ENCODE results near the gene ADARB1. TPM values are rescaled to one million over a fixed set of nuclear protein-coding genes. Genes with fewer than 3 reads are reported as not detected.

Gene ADARB1
- total and polyA plus RNA-seq, 2 of the 4 experiments (the other 2 are of a cell fraction) = 39.8 to 47.3 TPM

DNA sequence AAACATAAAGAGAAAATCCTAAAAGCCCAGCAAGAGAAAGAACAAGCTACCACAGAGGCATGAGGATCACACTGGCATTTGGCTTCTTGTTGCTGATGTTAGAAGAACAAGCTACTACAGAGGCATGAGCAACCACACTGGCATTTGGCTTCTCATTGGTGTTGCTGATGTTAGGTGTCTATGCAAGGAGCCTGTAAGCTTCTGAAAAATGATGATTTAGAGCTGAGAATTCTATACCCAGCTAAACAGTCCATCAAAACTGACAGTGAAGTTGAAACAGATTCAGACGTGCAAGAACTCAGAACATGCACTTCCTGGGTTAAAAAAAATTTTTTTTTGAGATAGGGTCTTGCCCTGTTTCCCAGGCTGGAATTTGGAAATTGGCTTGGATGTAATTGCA lies 37.8 kb upstream of the ADARB1 start:
- Histone ChIP-seq H2BK5ac (ENCODE audit: low read depth, low read length, poor library complexity, severe bottlenecking) (no peak overlapping the region), H3K79me1 (ENCODE audit: low read depth in 1 of 2, low read length in 2 of 2) (peaks cover 0 to 2% of the 10 kb centered on the region in 2 experiments; a peak in 2 of 4 replicates), H4K91ac (ENCODE audit: insufficient read depth, low read depth, low read length) (no peak overlapping the region), H2BK15ac (ENCODE audit: low read depth, low read length) (no peak overlapping the region), H4K5ac (ENCODE audit: low read depth, low read length) (no peak overlapping the region), H4K20me1 (ENCODE audit: insufficient read depth, low read length) (no peaks in the 10 kb centered on the region; the same call in 1 of the 2 replicates), H3K4me2 (ENCODE audit: low read depth, low read length) (no peak overlapping the region), H3K36me3 (ENCODE audit: control insufficient read depth, insufficient read depth, low read length) (no peaks in the 10 kb centered on the region), H3K18ac (ENCODE audit: low read depth, low read length) (no peak overlapping the region), H3K9me1 (ENCODE audit: insufficient read depth, low read length) (peaks cover 5% of the 10 kb centered on the region), H2AK9ac (replicated peaks; ENCODE audit: low read depth, low read length, poor library complexity) (no peak overlapping the region), H3K14ac (replicated peaks; ENCODE audit: low read depth, low read length) (no peak overlapping the region; the same call in 1 of the 2 replicates), H2BK20ac (ENCODE audit: low read depth, low read length) (no peak overlapping the region; the same call in 1 of the 2 replicates), H2AK5ac (ENCODE audit: low read depth, low read length) (peak overlapping the region; percentile 21; the same call in 1 of the 2 replicates), H3K9me3 (ENCODE audit: control insufficient read depth, insufficient read depth, low read length) (peaks cover 5% of the 10 kb centered on the region; the same call in 1 of the 2 replicates), H4K8ac (ENCODE audit: low read depth in 2 of 2, low read length in 2 of 2) (no peak overlapping the region), H3K4ac (ENCODE audit: low read depth, low read length) (no peak overlapping the region), H3K56ac (ENCODE audit: extremely low read depth, insufficient read depth, low read length) (no peak overlapping the region), H3K27ac (ENCODE audit: insufficient read depth, low read length) (no peak overlapping the region), H3K4me1 (ENCODE audit: control insufficient read depth, insufficient read depth, low read length) (peaks cover 32% of the 10 kb centered on the region), H2AFZ (replicated peaks; ENCODE audit: low read length, poor library complexity) (no peak overlapping the region), H2BK120ac (ENCODE audit: low read depth, low read length) (peak overlapping the region; percentile 8; the same call in 1 of the 2 replicates), H3K27me3 (ENCODE audit: control insufficient read depth, insufficient read depth, low read length) (no peaks in the 10 kb centered on the region), H3K9ac (ENCODE audit: low read depth, low read length) (no peak overlapping the region), H3K4me3 (ENCODE audit: insufficient read depth, low read depth, low read length) (no peak overlapping the region), H3K23ac (ENCODE audit: low read depth, low read length) (no peak overlapping the region)
- intact Hi-C loops (cut with micrococcal nuclease) (no loop called here), in situ Hi-C loops (cut with MboI; ENCODE audit: low sequenced_read_pairs) (no loop called here), dilution Hi-C loops (cut with HindIII; ENCODE audit: low sequenced_read_pairs, unreplicated experiment) (no loop called here)
- ChIA-PET POLR2A (ENCODE audit: unreplicated experiment) (no interaction called here), CTCF (no interaction called here)
- ATAC-seq (ENCODE audit: low read depth) = no peak
- no TSS peak for BruUV-seq (replicated peaks)
- no CpG with 5 or more reads among the region's 1 CpG for WGBS, 2 experiments (ENCODE audit: extremely low coverage in 2 of 2, insufficient read length in 1 of 2)
- TF ChIP-seq, protein P1, sequence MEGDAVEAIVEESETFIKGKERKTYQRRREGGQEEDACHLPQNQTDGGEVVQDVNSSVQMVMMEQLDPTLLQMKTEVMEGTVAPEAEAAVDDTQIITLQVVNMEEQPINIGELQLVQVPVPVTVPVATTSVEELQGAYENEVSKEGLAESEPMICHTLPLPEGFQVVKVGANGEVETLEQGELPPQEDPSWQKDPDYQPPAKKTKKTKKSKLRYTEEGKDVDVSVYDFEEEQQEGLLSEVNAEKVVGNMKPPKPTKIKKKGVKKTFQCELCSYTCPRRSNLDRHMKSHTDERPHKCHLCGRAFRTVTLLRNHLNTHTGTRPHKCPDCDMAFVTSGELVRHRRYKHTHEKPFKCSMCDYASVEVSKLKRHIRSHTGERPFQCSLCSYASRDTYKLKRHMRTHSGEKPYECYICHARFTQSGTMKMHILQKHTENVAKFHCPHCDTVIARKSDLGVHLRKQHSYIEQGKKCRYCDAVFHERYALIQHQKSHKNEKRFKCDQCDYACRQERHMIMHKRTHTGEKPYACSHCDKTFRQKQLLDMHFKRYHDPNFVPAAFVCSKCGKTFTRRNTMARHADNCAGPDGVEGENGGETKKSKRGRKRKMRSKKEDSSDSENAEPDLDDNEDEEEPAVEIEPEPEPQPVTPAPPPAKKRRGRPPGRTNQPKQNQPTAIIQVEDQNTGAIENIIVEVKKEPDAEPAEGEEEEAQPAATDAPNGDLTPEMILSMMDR (conservative IDR thresholded peaks at IDR 0.05; ENCODE audit: low read depth, low read length) = no peak
- no peak for TF ChIP-seq MXI1 (IDR thresholded peaks at IDR 0.05; ENCODE audit: borderline replicate concordance, low read depth, low read length)
- no peak for TF ChIP-seq RAD21 (IDR thresholded peaks at IDR 0.05; ENCODE audit: low read length)
- TF ChIP-seq CEBPB (IDR thresholded peaks at IDR 0.05; ENCODE audit: low read depth, low read length) = no peak
- TF ChIP-seq RFX5 (IDR thresholded peaks at IDR 0.05; ENCODE audit: low read depth, low read length) = no peak
- no peak for TF ChIP-seq MAFK (IDR thresholded peaks at IDR 0.05; ENCODE audit: low read depth, low read length)
- TF ChIP-seq NFE2L2 (IDR thresholded peaks at IDR 0.05; ENCODE audit: low read depth, low read length) = no peak
- TF ChIP-seq CHD1 (IDR thresholded peaks at IDR 0.05; ENCODE audit: low read depth, low read length) = no peak
- TF ChIP-seq POLR2A (IDR thresholded peaks at IDR 0.05; ENCODE audit: low read depth, low read length) = no peak
- TF ChIP-seq SMC3 (IDR thresholded peaks at IDR 0.05; ENCODE audit: low read depth, low read length) = no peak
- no peak for TF ChIP-seq RCOR1 (IDR thresholded peaks at IDR 0.05; ENCODE audit: insufficient replicate concordance, low read length)
- TF ChIP-seq BHLHE40 (IDR thresholded peaks at IDR 0.05; ENCODE audit: low read depth, low read length) = no peak
- no peak for DNase-seq

All from IMR-90 (cell line).